B cell (primary cell): ENCODE results near the gene CHAT. TPM values are rescaled to one million over a fixed set of nuclear protein-coding genes. Genes with fewer than 3 reads are reported as not detected.

Experiments
- ATAC-seq: fragments of 200-7000 bp; cut with Tn5 transposase; one replicate; pipeline ENCODE4 v1.10.0; 2021; ENCODE audit warnings: low read depth, mild to moderate bottlenecking, moderate number of reproducible peaks, moderate library complexity
- CTCF ChIA-PET: fragments of 350-600 bp; sonication (Branson Sonifier 250); formaldehyde crosslinking; loops from one replicate; lab custom pipeline; 2021; ENCODE audit warnings: antibody characterized with exemption, inconsistent platforms; lab: Charles Lee
- POLR2A ChIA-PET: fragments of 350-600 bp; sonication (Branson Sonifier 250); formaldehyde crosslinking; loops from one replicate; lab custom pipeline; 2021; ENCODE audit warnings: antibody characterized with exemption; lab: Charles Lee
- DNase-seq: peaks from one replicate; pipeline ENCODE4 v3.0.0; 2013
- H2AFZ ChIP-seq: 2 replicates; pipeline ENCODE4 v1.6.1; 2012; ENCODE audit warnings: mild to moderate bottlenecking, low read depth, low read length; ENCODE audit not compliant: insufficient read depth, poor library complexity, severe bottlenecking
- H3K27ac ChIP-seq, 2 donors: 1 replicate in 1 of 2; 2 replicates in 1 of 2; pipeline ENCODE4 v1.5.1; 2012 to 2013; ENCODE audit warnings: low read length in 2 of 2, mild to moderate bottlenecking in 2 of 2, moderate library complexity in 1 of 2
- H3K27me3 ChIP-seq, 4 experiments: fragments of 200-600 bp in 1 of 4; sonication (generic) in 1 of 4; replicated peaks in 1 of 4; 1 replicate in 2 of 4; 2 replicates in 2 of 4; pipeline versions ENCODE4 v1.6.1 to v1.7.0; 2013 to 2016; ENCODE audit warnings: low read length in 3 of 4, mild to moderate bottlenecking in 2 of 4, mixed read lengths in 1 of 4, moderate library complexity in 1 of 4; ENCODE audit not compliant: insufficient read depth in 4 of 4, control insufficient read depth in 3 of 4; ENCODE audit errors: control extremely low read depth in 1 of 4
- H3K36me3 ChIP-seq, 2 experiments: replicated peaks in 1 of 2; 1 replicate in 1 of 2; 2 replicates in 1 of 2; pipeline versions ENCODE4 v1.6.1 to v1.7.1; 2013; ENCODE audit warnings: low read length in 1 of 2; ENCODE audit not compliant: insufficient read depth in 2 of 2, control insufficient read depth in 1 of 2; ENCODE audit errors: control extremely low read depth in 1 of 2, extremely low read depth in 1 of 2
- H3K4me1 ChIP-seq, 2 donors: fragments of 200-600 bp in 1 of 2; sonication (generic) in 1 of 2; 1 replicate in 1 of 2; 2 replicates in 1 of 2; pipeline versions ENCODE4 v1.5.1 to v1.6.1; 2013 to 2017; ENCODE audit warnings: low read length in 2 of 2; ENCODE audit not compliant: control insufficient read depth in 2 of 2, insufficient read depth in 2 of 2
- H3K4me2 ChIP-seq: replicated peaks from 2 replicates; pipeline ENCODE3; 2012; ENCODE audit warnings: mild to moderate bottlenecking, low read depth, low read length; ENCODE audit not compliant: poor library complexity, severe bottlenecking
- H3K4me3 ChIP-seq, 5 experiments: fragments of 200-600 bp in 1 of 5; sonication (generic) in 1 of 5; 1 replicate in 3 of 5; 2 replicates in 2 of 5; pipeline versions ENCODE4 v1.5.1 to v1.7.0; 2011 to 2016; ENCODE audit warnings: low read length in 4 of 5, mild to moderate bottlenecking in 4 of 5, low read depth in 2 of 5, control low read depth in 1 of 5, moderate library complexity in 1 of 5; ENCODE audit not compliant: insufficient read depth in 1 of 5; ENCODE audit errors: control extremely low read depth in 1 of 5, extremely low read depth in 1 of 5
- H3K79me2 ChIP-seq: fragments of 200-600 bp; sonication (generic); one replicate; pipeline ENCODE4 v1.6.0; 2016; ENCODE audit warnings: low read length; ENCODE audit not compliant: control insufficient read depth, insufficient read depth
- H3K9ac ChIP-seq: fragments of 200-600 bp; sonication (generic); 2 replicates; pipeline ENCODE4 v1.6.1; 2017; ENCODE audit warnings: mild to moderate bottlenecking, low read length, moderate library complexity
- H3K9me3 ChIP-seq, 3 donors: one replicate each; pipeline versions ENCODE4 v1.6.1 to v1.7.1; 2013; ENCODE audit warnings: low read length in 2 of 3; ENCODE audit not compliant: control insufficient read depth in 2 of 3, insufficient read depth in 1 of 3; ENCODE audit errors: control extremely low read depth in 1 of 3
- H4K20me1 ChIP-seq: 2 replicates; pipeline ENCODE4 v1.6.0; 2012; ENCODE audit warnings: mild to moderate bottlenecking, low read length; ENCODE audit not compliant: insufficient read depth, control insufficient read depth, poor library complexity, severe bottlenecking
- H3K27ac Mint-ChIP-seq: one replicate; pipeline ENCODE4 v1.8.0; 2021; ENCODE audit warnings: mixed read lengths
- H3K27me3 Mint-ChIP-seq: one replicate; pipeline ENCODE4 v1.8.0; 2021; ENCODE audit warnings: mixed read lengths
- H3K4me1 Mint-ChIP-seq: one replicate; pipeline ENCODE4 v1.8.0; 2021; ENCODE audit warnings: mixed read lengths
- H3K4me3 Mint-ChIP-seq: one replicate; pipeline ENCODE4 v1.8.0; 2021; ENCODE audit warnings: mixed read lengths
- H3K9me3 Mint-ChIP-seq: one replicate; pipeline ENCODE4 v1.8.0; 2022; ENCODE audit warnings: mixed read lengths; ENCODE audit not compliant: insufficient read depth
- EZH2 ChIP-seq: IDR thresholded peaks from 2 replicates; pipeline ENCODE4 v1.6.1; 2012; ENCODE audit warnings: borderline replicate concordance, low read depth, mild to moderate bottlenecking, moderate library complexity, low read length; ENCODE audit not compliant: insufficient read depth, poor library complexity, severe bottlenecking
- WGBS: methylation state at CpG from one replicate; pipeline ENCODE4 v1.1.5; 2013; ENCODE audit warnings: missing lambda C conversion rate; ENCODE audit not compliant: insufficient coverage; 5-methylcytosine and 5-hydroxymethylcytosine counted together
- intact Hi-C: fragments of 100-400 bp; cut with micrococcal nuclease; formaldehyde crosslinking; loops from one replicate; pipeline ENCODE4 v1.10.0; 2022
- polyA plus RNA-seq: library from polyadenylated mRNA; depleted of rRNA; stranded (reverse); fragments of >200 nt; gene quantifications from 2 replicates; pipeline ENCODE4 v1.2.3, GENCODE V29; 2012
- total RNA-seq, 2 donors: library from RNA; stranded (reverse); fragments of 120-200 nt in 1 of 2; gene quantifications; 1 replicate in 1 of 2; 2 replicates in 1 of 2; pipeline versions ENCODE4 v1.2.3 to v1.2.4, GENCODE V29; 2013 to 2022
- TF ChIP-seq, protein P1 (sequence below): fragments of 200-600 bp; IDR thresholded peaks from one replicate; pipeline ENCODE4 v1.8.0; 2022; ENCODE audit warnings: antibody characterized with exemption, mild to moderate bottlenecking

Gene CHAT
- total and polyA plus RNA-seq, 2 donors (not counting 1 experiment from before 2014, with no cell fraction given): not detected

DNA sequence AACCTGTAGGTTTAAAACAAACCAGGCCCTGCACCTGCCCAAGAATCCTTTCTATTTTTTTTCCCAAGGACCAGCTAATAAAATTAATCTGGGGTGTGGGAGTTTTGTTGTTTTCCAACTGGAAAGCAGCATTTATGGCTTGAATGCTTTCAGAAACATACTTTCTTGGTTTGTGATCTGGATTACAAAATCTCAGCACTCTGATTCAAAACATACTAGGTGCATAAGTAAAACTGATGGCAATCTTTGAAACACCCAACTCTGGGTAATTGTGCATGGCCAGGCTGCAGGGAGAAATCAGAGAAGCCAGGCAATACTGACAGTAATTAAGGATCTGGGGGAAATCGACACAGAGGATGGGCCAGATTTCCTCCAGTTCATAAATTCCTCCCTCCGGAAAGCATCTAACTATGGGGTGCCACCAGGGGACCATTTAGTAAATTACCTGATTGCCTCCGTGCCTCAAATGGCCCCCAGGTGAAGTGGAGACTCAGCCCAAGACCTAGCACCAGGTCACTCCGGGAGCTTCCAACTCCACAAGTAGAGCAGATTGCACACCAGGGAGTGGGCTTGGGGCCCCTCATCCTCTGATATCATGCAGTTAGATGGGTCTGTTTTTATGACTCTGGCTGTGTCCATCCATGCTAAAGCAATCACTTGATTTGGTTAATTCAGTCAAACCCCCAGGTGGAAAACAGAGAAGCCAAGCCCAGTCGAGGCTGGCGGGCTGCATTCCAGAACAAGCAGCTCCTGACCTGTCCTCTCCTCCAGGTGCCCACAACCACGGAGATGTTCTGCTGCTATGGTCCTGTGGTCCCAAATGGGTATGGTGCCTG is 50.4 kb downstream of the CHAT start:
- Histone ChIP-seq H3K36me3 (no peaks in the 10 kb centered on the region), H2AFZ (no peak overlapping the region), H3K4me1 (no peaks in the 10 kb centered on the region), H3K4me3 (no peak overlapping the region), H3K27ac (no peak overlapping the region), H3K79me2 (no peaks in the 10 kb centered on the region), H3K4me2 (no peak overlapping the region), H3K9me3 (peaks cover 0 to 16% (median 0%) of the 10 kb centered on the region in 3 donors), H3K9ac (no peak overlapping the region), H4K20me1 (no peaks in the 10 kb centered on the region), H3K27me3 (peaks cover 0 to 2% (median under 1%) of the 10 kb centered on the region in 4 experiments)
- no peak for DNase-seq
- CTCF ChIA-PET: no interaction called here
- Mint-ChIP-seq H3K9me3 (peaks cover 2% of the 10 kb centered on the region), H3K4me1 (no peaks in the 10 kb centered on the region), H3K27me3 (peaks cover 6% of the 10 kb centered on the region), H3K27ac (no peak overlapping the region), H3K4me3 (no peak overlapping the region)
- TF ChIP-seq, protein P1, sequence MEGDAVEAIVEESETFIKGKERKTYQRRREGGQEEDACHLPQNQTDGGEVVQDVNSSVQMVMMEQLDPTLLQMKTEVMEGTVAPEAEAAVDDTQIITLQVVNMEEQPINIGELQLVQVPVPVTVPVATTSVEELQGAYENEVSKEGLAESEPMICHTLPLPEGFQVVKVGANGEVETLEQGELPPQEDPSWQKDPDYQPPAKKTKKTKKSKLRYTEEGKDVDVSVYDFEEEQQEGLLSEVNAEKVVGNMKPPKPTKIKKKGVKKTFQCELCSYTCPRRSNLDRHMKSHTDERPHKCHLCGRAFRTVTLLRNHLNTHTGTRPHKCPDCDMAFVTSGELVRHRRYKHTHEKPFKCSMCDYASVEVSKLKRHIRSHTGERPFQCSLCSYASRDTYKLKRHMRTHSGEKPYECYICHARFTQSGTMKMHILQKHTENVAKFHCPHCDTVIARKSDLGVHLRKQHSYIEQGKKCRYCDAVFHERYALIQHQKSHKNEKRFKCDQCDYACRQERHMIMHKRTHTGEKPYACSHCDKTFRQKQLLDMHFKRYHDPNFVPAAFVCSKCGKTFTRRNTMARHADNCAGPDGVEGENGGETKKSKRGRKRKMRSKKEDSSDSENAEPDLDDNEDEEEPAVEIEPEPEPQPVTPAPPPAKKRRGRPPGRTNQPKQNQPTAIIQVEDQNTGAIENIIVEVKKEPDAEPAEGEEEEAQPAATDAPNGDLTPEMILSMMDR: no peak
- no peak for TF ChIP-seq EZH2
- no peak for ATAC-seq
- intact Hi-C loops: no loop called here
- POLR2A ChIA-PET: no interaction called here
- WGBS: 84% methylated on average over 5 of the region's 7 CpGs

DNA sequence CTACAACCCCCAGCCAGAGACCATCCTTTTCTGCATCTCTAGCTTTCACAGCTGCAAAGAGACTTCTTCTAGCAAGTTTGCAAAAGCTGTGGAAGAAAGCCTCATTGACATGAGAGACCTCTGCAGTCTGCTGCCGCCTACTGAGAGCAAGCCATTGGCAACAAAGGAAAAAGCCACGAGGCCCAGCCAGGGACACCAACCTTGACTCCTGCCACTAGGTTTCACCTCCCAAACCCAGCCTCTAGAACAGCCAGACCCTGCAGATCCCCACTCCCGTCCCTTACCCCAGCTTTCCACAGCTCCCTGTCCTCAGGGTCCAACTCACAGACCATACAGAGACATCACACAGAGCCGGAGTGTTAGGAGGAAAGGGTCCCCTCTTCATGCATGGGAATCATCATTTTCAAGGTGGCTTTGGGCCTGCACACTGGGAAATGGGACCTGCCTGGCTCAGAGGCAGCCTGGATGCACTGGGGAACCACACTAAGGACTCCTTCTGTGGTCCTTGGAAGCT is 51.1 kb downstream of the CHAT start:
- DNase-seq: no peak
- Histone ChIP-seq H3K36me3 (no peaks in the 10 kb centered on the region), H4K20me1 (no peaks in the 10 kb centered on the region), H3K9ac (no peak overlapping the region), H3K27ac (no peak overlapping the region), H3K27me3 (peaks cover 0 to 2% (median under 1%) of the 10 kb centered on the region in 4 experiments), H3K9me3 (peaks cover 0 to 10% (median 0%) of the 10 kb centered on the region in 3 donors), H3K79me2 (no peaks in the 10 kb centered on the region), H2AFZ (no peak overlapping the region), H3K4me3 (no peak overlapping the region), H3K4me2 (no peak overlapping the region), H3K4me1 (no peaks in the 10 kb centered on the region)
- TF ChIP-seq EZH2: no peak
- TF ChIP-seq, protein P1: no peak
- CTCF ChIA-PET: no interaction called here
- intact Hi-C loops: no loop called here
- H3K9me3 Mint-ChIP-seq: no peaks in the 10 kb centered on the region
- peaks cover 6% of the 10 kb centered on the region for H3K27me3 Mint-ChIP-seq
- no peak overlapping the region for H3K4me3 Mint-ChIP-seq
- 84% methylated on average over 4 of the region's 4 CpGs for WGBS
- H3K27ac Mint-ChIP-seq: no peak overlapping the region
- POLR2A ChIA-PET: no interaction called here
- no peaks in the 10 kb centered on the region for H3K4me1 Mint-ChIP-seq
- no peak for ATAC-seq
